ENCODE data around the gene KIF16B. TPM values are rescaled to one million over a fixed set of nuclear protein-coding genes. Genes with fewer than 3 reads are reported as not detected.

KIF16B gene
- total and polyA plus RNA-seq, 2 of the 13 experiments (the other 11 are each of a cell fraction or from before 2014, with no cell fraction given) = 6.9 to 18.0 TPM

DNA sequence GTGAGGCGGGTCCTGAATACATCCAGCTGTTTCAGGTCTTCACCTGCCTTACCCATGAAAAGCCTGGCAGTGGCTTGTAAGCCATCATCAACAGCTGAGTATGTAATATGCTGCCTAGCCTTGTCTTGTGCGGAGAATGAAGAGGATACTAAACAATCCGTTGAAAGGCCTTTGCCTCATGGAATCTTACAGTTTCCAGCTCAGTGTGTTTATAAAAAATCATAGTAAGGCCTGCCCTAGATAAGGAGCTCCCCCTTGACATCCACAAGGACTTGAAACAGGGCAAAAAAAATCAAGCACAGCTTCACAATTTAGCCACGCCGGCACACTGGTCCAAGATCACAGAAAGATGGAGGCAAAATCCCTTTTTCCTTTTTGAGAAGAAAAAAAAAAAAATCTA, 115.7 kb downstream of the KIF16B start (continued):
- TF ChIP-seq, protein P1, sequence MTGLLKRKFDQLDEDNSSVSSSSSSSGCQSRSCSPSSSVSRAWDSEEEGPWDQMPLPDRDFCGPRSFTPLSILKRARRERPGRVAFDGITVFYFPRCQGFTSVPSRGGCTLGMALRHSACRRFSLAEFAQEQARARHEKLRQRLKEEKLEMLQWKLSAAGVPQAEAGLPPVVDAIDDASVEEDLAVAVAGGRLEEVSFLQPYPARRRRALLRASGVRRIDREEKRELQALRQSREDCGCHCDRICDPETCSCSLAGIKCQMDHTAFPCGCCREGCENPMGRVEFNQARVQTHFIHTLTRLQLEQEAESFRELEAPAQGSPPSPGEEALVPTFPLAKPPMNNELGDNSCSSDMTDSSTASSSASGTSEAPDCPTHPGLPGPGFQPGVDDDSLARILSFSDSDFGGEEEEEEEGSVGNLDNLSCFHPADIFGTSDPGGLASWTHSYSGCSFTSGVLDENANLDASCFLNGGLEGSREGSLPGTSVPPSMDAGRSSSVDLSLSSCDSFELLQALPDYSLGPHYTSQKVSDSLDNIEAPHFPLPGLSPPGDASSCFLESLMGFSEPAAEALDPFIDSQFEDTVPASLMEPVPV (CRISPR knock-in tag; IDR thresholded peaks at IDR 0.05) = no peak
- TF ChIP-seq ZNF670 (CRISPR knock-in tag; IDR thresholded peaks at IDR 0.05; ENCODE audit: borderline replicate concordance) (no peak), FOSL1 (CRISPR knock-in tag; IDR thresholded peaks at IDR 0.05; ENCODE audit: borderline replicate concordance) (no peak), MATR3 (CRISPR knock-in tag; IDR thresholded peaks at IDR 0.05) (no peak), HOXA3 (CRISPR knock-in tag; IDR thresholded peaks at IDR 0.05) (no peak)
- TF ChIP-seq, protein P2, sequence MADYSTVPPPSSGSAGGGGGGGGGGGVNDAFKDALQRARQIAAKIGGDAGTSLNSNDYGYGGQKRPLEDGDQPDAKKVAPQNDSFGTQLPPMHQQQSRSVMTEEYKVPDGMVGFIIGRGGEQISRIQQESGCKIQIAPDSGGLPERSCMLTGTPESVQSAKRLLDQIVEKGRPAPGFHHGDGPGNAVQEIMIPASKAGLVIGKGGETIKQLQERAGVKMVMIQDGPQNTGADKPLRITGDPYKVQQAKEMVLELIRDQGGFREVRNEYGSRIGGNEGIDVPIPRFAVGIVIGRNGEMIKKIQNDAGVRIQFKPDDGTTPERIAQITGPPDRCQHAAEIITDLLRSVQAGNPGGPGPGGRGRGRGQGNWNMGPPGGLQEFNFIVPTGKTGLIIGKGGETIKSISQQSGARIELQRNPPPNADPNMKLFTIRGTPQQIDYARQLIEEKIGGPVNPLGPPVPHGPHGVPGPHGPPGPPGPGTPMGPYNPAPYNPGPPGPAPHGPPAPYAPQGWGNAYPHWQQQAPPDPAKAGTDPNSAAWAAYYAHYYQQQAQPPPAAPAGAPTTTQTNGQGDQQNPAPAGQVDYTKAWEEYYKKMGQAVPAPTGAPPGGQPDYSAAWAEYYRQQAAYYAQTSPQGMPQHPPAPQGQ (CRISPR knock-in tag; IDR thresholded peaks at IDR 0.05; ENCODE audit: borderline replicate concordance) = no peak

- TF ChIP-seq GABPB1 (CRISPR knock-in tag; IDR thresholded peaks at IDR 0.05) (no peak), MXD3 (CRISPR knock-in tag; IDR thresholded peaks at IDR 0.05) (no peak), DMTF1 (CRISPR knock-in tag; IDR thresholded peaks at IDR 0.05) (no peak), BATF2 (CRISPR knock-in tag; IDR thresholded peaks at IDR 0.05) (no peak)
- TF ChIP-seq, protein P3, sequence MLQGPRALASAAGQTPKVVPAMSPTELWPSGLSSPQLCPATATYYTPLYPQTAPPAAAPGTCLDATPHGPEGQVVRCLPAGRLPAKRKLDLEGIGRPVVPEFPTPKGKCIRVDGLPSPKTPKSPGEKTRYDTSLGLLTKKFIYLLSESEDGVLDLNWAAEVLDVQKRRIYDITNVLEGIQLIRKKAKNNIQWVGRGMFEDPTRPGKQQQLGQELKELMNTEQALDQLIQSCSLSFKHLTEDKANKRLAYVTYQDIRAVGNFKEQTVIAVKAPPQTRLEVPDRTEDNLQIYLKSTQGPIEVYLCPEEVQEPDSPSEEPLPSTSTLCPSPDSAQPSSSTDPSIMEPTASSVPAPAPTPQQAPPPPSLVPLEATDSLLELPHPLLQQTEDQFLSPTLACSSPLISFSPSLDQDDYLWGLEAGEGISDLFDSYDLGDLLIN (CRISPR knock-in tag; IDR thresholded peaks at IDR 0.05; ENCODE audit: borderline replicate concordance) = no peak
- Histone ChIP-seq H3K27me3 (ENCODE audit: control insufficient read depth in 1 of 2, insufficient read depth in 2 of 2, low read length in 2 of 2) (no peaks in the 10 kb centered on the region), H3K9ac (ENCODE audit: insufficient read depth, low read depth, low read length) (no peak overlapping the region), H4K20me1 (ENCODE audit: insufficient read depth, low read length) (no peaks in the 10 kb centered on the region), H3K79me2 (ENCODE audit: insufficient read depth, low read length) (no peaks in the 10 kb centered on the region), H3K4me2 (ENCODE audit: low read depth, low read length) (no peak overlapping the region), H3K36me3 (replicated peaks in 1 of 2; ENCODE audit: control insufficient read depth in 1 of 2, insufficient read depth in 2 of 2, low read length in 2 of 2) (no peaks in the 10 kb centered on the region), H3K27ac (ENCODE audit: extremely low read length, insufficient read depth, low read length) (no peak overlapping the region), H3K9me3 (ENCODE audit: low read length) (no peaks in the 10 kb centered on the region), H3K4me1 (ENCODE audit: insufficient read depth, low read length) (no peaks in the 10 kb centered on the region), H3K4me3 (replicated peaks in 1 of 3; ENCODE audit: insufficient read depth in 1 of 3, low read depth in 2 of 3, low read length in 3 of 3) (no peak overlapping the region), H2AFZ (ENCODE audit: low read length) (no peak overlapping the region)
- BruUV-seq (replicated peaks) = no TSS peak
- in situ Hi-C loops (cut with HindIII; ENCODE audit: extremely low pct_ligation_motif_present, low pct_unique_long_range_greater_than_20kb) = no loop called here
- ChIA-PET POLR2A (no interaction called here), CTCF (ENCODE audit: low intra/inter-chr PET ratio, low total read pairs) (interaction anchor here (1.2 kb wide), 1 partner anchor 19 kb away, joined by 3 read pairs; no protein-coding TSS in a partner anchor)
- WGBS (ENCODE audit: low lambda C conversion rate) = 53% methylated on average over 1 of the region's 1 CpG
- intact Hi-C loops (cut with micrococcal nuclease; ENCODE audit: unreplicated experiment) = no loop called here
- no peak for FAIRE-seq
- ATAC-seq = no peak
- no peak for DNase-seq (ENCODE audit: low spot score)
These were observed 117.9 kb downstream of the KIF16B start for GRCh38 chr20:16455324-16455723.
